K562 (cell line): Measurements from ENCODE around the gene ZNF107. TPM values are rescaled to one million over a fixed set of nuclear protein-coding genes. Genes with fewer than 3 reads are reported as not detected.
A peak's percentile ranks its signal among the peaks of the same experiment; 100 is the strongest.

ENCODE experiments used
- ATAC-seq: fragments of 200-7000 bp; cut with Tn5 transposase; 3 replicates; pipeline ENCODE4 v1.9.1; 2020; ENCODE audit warnings: moderate library complexity
- BruUV-seq: library from RNA; stranded (reverse); fragments of 400-500 nt; replicated peaks from 2 replicates; lab custom pipeline; 2021; lab: Mats Ljungman, UMichigan
- CTCF ChIA-PET: fragments of 300-600 bp; formaldehyde crosslinking; extraction: SDS; loops from one replicate; lab custom pipeline; 2021; ENCODE audit warnings: low intra/inter-chr PET ratio; lab: Yijun Ruan, JAX
- POLR2A ChIA-PET: fragments of 300-600, 350-650 bp; sonication (Branson Sonifier 250); formaldehyde crosslinking; extraction: SDS; loops from one replicate; lab custom pipeline; 2021; ENCODE audit warnings: antibody characterized with exemption, inconsistent platforms; lab: Yijun Ruan, JAX
- DNase-seq, 4 experiments: peaks; one replicate each; pipeline versions ENCODE4 v3.0.0 to v3.0.0-alpha.2; 2011 to 2018; ENCODE audit warnings: low spot score in 3 of 4, mixed read lengths in 3 of 4; ENCODE audit errors: extremely low read depth in 1 of 4
- FAIRE-seq: peaks from 2 replicates; lab custom pipeline; 2011; peaks lifted over from hg19 to GRCh38; lab: Jason Lieb, UNC
- H2AFZ ChIP-seq: 2 replicates; pipeline ENCODE4 v1.6.0; 2011; ENCODE audit warnings: low read depth, low read length, control low read depth, inconsistent platforms
- H3K27ac ChIP-seq: fragments of 200-600 bp; 3 replicates; pipeline ENCODE4 v1.8.0; 2011; ENCODE audit warnings: low read depth, mild to moderate bottlenecking, control low read depth, inconsistent platforms, low read length, moderate library complexity, mixed read lengths; ENCODE audit errors: extremely low read depth
- H3K27me3 ChIP-seq, 2 experiments: fragments of 300-600 bp in 1 of 2; 2 replicates in 1 of 2; 3 replicates in 1 of 2; pipeline versions ENCODE4 v1.6.0 to v1.8.0; 2011; ENCODE audit warnings: inconsistent platforms in 2 of 2, low read length in 2 of 2, mild to moderate bottlenecking in 1 of 2, mixed read lengths in 1 of 2, moderate library complexity in 1 of 2; ENCODE audit not compliant: control insufficient read depth in 2 of 2, insufficient read depth in 2 of 2
- H3K36me3 ChIP-seq: fragments of 300-600 bp; 3 replicates; pipeline ENCODE4 v1.8.0; 2011; ENCODE audit warnings: mild to moderate bottlenecking, low read length, inconsistent platforms; ENCODE audit not compliant: control insufficient read depth, insufficient read depth
- H3K4me1 ChIP-seq, 2 experiments: fragments of 200-600 bp in 1 of 2; replicated peaks in 1 of 2; 2 replicates in 1 of 2; 3 replicates in 1 of 2; pipeline versions ENCODE4 v1.5.1 to v1.8.0; 2011; ENCODE audit warnings: inconsistent platforms in 2 of 2, low read length in 2 of 2, mild to moderate bottlenecking in 1 of 2, mixed read lengths in 1 of 2, moderate library complexity in 1 of 2; ENCODE audit not compliant: control insufficient read depth in 2 of 2, insufficient read depth in 2 of 2
- H3K4me2 ChIP-seq: 2 replicates; pipeline ENCODE4 v1.6.1; 2011; ENCODE audit warnings: low read length, control low read depth, inconsistent platforms, mixed read lengths; ENCODE audit not compliant: insufficient read depth
- H3K4me3 ChIP-seq: fragments of 200-600 bp; sonication (generic), shearing (Covaris generic); 2 replicates; pipeline ENCODE4 v1.5.1; 2016; ENCODE audit warnings: control low read depth, inconsistent platforms
- H3K79me2 ChIP-seq: fragments of 200-600 bp; 3 replicates; pipeline ENCODE4 v1.8.0; 2011; ENCODE audit warnings: low read length, inconsistent platforms; ENCODE audit not compliant: control insufficient read depth, insufficient read depth
- H3K9ac ChIP-seq, 2 experiments: 2 replicates each; pipeline versions ENCODE4 v1.6.0 to v1.6.1; 2011; ENCODE audit warnings: low read depth in 2 of 2, low read length in 2 of 2, control low read depth in 1 of 2, inconsistent platforms in 1 of 2, mild to moderate bottlenecking in 1 of 2, mixed read lengths in 1 of 2; ENCODE audit not compliant: insufficient read depth in 1 of 2
- H3K9me1 ChIP-seq: one replicate; pipeline ENCODE4 v1.6.0; 2011; ENCODE audit warnings: inconsistent platforms, mild to moderate bottlenecking, low read length, moderate library complexity; ENCODE audit not compliant: control insufficient read depth, insufficient read depth
- H3K9me3 ChIP-seq: replicated peaks from 2 replicates; pipeline ENCODE4 v1.5.1; 2011; ENCODE audit warnings: low read depth, low read length, inconsistent platforms; ENCODE audit not compliant: control insufficient read depth, insufficient read depth
- H4K20me1 ChIP-seq: replicated peaks from 2 replicates; pipeline ENCODE4 v1.6.1; 2011; ENCODE audit warnings: low read length, inconsistent platforms, mixed read lengths; ENCODE audit not compliant: control insufficient read depth, insufficient read depth
- CEBPB ChIP-seq: fragments of 450-650 bp; IDR thresholded peaks from 2 replicates; pipeline ENCODE4 v1.6.1; 2016; ENCODE audit warnings: missing genetic modification characterization, missing compliant biosample characterization
- CEBPG ChIP-seq, 3 experiments: fragments of 200-800 bp in 1 of 3; sonication (Bioruptor generic) in 1 of 3; sonication (generic) in 1 of 3; formaldehyde crosslinking in 1 of 3; IDR thresholded peaks in 2 of 3; conservative IDR thresholded peaks in 1 of 3; 2 replicates each; pipeline versions ENCODE4 v1.6.1 to v1.8.0; 2016 to 2022; ENCODE audit warnings: missing compliant biosample characterization in 2 of 3, missing genetic modification characterization in 2 of 3, mild to moderate bottlenecking in 1 of 3, missing genetic modification reagents in 1 of 3
- MAFG ChIP-seq: fragments of 450-650 bp; conservative IDR thresholded peaks from 2 replicates; pipeline ENCODE4 v1.6.1; 2016; ENCODE audit warnings: missing genetic modification characterization, missing compliant biosample characterization
- NFE2 ChIP-seq: IDR thresholded peaks from 2 replicates; pipeline ENCODE4 v1.6.1; 2014; ENCODE audit warnings: antibody characterized with exemption, low read depth
- WGBS: fragments of 100-300 bp; shearing (Covaris generic); methylation state at CpG from one replicate; pipeline ENCODE4 v1.1.6; 2016; ENCODE audit warnings: low coverage, mixed read lengths; ENCODE audit not compliant: insufficient coverage; ENCODE audit errors: missing lambda C conversion rate; 5-methylcytosine and 5-hydroxymethylcytosine counted together
- in situ Hi-C: fragments of 300-500 bp; cut with MboI; formaldehyde crosslinking; loops from 4 replicates; pipeline ENCODE4 v1.15.0; 2018; ENCODE audit warnings: inconsistent platforms, mixed read lengths
- intact Hi-C: fragments of 100-400 bp; cut with micrococcal nuclease; formaldehyde crosslinking; loops from 2 replicates; pipeline ENCODE4 v1.14.2; 2022
- polyA plus RNA-seq, 8 experiments: library from polyadenylated mRNA; depleted of rRNA in 4 of 8; stranded (reverse) in 5 of 8; unstranded in 3 of 8; fragments of >200 nt; fragmentation: Nextera tagmentation in 2 of 8; fragmentation: Illumina TruSeq in 1 of 8; extraction: Ambion mirVana in 2 of 8; extraction: Trizol in 1 of 8; gene quantifications; 2 replicates each; pipeline versions ENCODE4 v1.2.1 to v1.2.3, GENCODE V29; 2011 to 2014; ENCODE audit warnings: inconsistent platforms in 1 of 8, missing spikeins in 1 of 8
- total RNA-seq, 7 experiments: library from RNA; depleted of rRNA in 6 of 7; stranded (reverse); fragments of >200 nt in 6 of 7; fragmentation: Illumina TruSeq in 2 of 7; extraction: Trizol in 2 of 7; gene quantifications; 2 replicates each; pipeline versions ENCODE4 v1.2.1 to v1.2.3, GENCODE V29; 2011 to 2021; ENCODE audit warnings: low replicate concordance in 1 of 7
- TF ChIP-seq, protein P1 (sequence below): sonication (generic); formaldehyde crosslinking; IDR thresholded peaks from 2 replicates; pipeline ENCODE4 v1.8.0; 2022; ENCODE audit warnings: mild to moderate bottlenecking, missing genetic modification reagents, borderline replicate concordance

ZNF107 gene
- total and polyA plus RNA-seq, 9 of the 15 experiments (the other 6 are each of a cell fraction or from before 2014, with no cell fraction given): 2.4 to 14.2 (median 7.9) TPM

DNA sequence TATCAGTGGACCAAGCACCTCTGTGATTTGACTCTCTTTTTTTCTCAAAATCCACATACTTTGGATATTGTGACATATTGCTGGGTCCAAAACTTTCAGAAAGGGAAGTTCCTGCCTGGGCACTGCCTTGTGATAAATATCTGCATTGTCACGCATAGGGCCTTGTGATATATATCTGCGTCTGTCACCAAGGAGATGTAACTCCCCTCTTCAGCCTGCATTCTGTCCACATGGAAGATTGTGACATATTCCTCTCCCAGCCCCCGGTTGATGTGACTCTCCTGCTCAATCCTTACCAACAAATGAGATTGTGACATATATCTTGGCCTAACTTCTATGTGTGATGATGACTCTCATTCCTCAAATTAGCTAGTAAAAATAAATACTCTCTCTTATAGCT, 25.4 kb upstream of the ZNF107 start:
- TF ChIP-seq, protein P1, sequence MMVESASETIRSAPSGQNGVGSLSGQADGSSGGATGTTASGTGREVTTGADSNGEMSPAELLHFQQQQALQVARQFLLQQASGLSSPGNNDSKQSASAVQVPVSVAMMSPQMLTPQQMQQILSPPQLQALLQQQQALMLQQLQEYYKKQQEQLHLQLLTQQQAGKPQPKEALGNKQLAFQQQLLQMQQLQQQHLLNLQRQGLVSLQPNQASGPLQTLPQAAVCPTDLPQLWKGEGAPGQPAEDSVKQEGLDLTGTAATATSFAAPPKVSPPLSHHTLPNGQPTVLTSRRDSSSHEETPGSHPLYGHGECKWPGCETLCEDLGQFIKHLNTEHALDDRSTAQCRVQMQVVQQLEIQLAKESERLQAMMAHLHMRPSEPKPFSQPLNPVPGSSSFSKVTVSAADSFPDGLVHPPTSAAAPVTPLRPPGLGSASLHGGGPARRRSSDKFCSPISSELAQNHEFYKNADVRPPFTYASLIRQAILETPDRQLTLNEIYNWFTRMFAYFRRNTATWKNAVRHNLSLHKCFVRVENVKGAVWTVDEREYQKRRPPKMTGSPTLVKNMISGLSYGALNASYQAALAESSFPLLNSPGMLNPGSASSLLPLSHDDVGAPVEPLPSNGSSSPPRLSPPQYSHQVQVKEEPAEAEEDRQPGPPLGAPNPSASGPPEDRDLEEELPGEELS (CRISPR knock-in tag): no peak
- TF ChIP-seq NFE2 (peak; percentile 59), CEBPB (tag) (peak; percentile 58; the same call in 1 of the 2 replicates), MAFG (0 out of 2 replicates have a peak, but pooled peaks have one; percentile 6), CEBPG (CRISPR knock-in tag; IDR thresholded peaks at IDR 0.05) (no peak), CEBPG (tag; conservative IDR thresholded peaks at IDR 0.05 in 1 of 2, IDR thresholded peaks at IDR 0.05 in 1 of 2) (peak in 1 of 2 experiments; percentile 30; a peak in 1 of 4 replicates)
- Histone ChIP-seq H4K20me1 (no peaks in the 10 kb centered on the region), H3K27me3 (no peaks in the 10 kb centered on the region), H3K79me2 (no peaks in the 10 kb centered on the region), H3K4me2 (no peak overlapping the region), H3K9me1 (no peaks in the 10 kb centered on the region), H3K9me3 (peaks cover 8% of the 10 kb centered on the region; the same call in 1 of the 2 replicates), H3K4me1 (no peaks in the 10 kb centered on the region), H3K4me3 (no peak overlapping the region), H3K36me3 (no peaks in the 10 kb centered on the region), H3K9ac (no peak overlapping the region), H2AFZ (no peak overlapping the region), H3K27ac (no peak overlapping the region)
- CTCF ChIA-PET: no interaction called here
- DNase-seq (no peak), FAIRE-seq (no peak), ATAC-seq (no peak)
- no TSS peak for BruUV-seq
- POLR2A ChIA-PET: no interaction called here
- WGBS: 0% methylated on average over 3 of the region's 3 CpGs
- in situ Hi-C loops: loop anchor here (25.0 kb wide), 1 partner anchor 672 kb away; no protein-coding TSS in a partner anchor
- intact Hi-C loops: no loop called here
